Left ventricle myocardium inferior (tissue), 1 donor: ENCODE data around the gene PRKCE. TPM values are rescaled to one million over a fixed set of nuclear protein-coding genes. Genes with fewer than 3 reads are reported as not detected.

Experiments
- DNase-seq: peaks from one replicate; pipeline ENCODE4 v3.0.0-alpha.2; 2020
- H3K27ac ChIP-seq: fragments of 200-600 bp; replicated peaks from 2 replicates; pipeline ENCODE4 v1.8.0; 2021
- H3K27me3 ChIP-seq: fragments of 200-600 bp; 2 replicates; pipeline ENCODE4 v1.8.0; 2021; ENCODE audit warnings: low read depth
- H3K36me3 ChIP-seq: fragments of 200-600 bp; 2 replicates; pipeline ENCODE4 v1.8.0; 2021
- H3K4me1 ChIP-seq: fragments of 200-600 bp; 2 replicates; pipeline ENCODE4 v1.8.0; 2021
- H3K4me3 ChIP-seq: fragments of 200-600 bp; 2 replicates; pipeline ENCODE4 v1.8.0; 2021; ENCODE audit warnings: mild to moderate bottlenecking, moderate library complexity
- H3K9me3 ChIP-seq: fragments of 200-600 bp; replicated peaks from 2 replicates; pipeline ENCODE4 v1.8.0; 2021
- intact Hi-C: fragments of 100-400 bp; cut with micrococcal nuclease; formaldehyde crosslinking; loops from one replicate; pipeline ENCODE4 v1.11.0; 2022
- total RNA-seq: library from RNA; stranded (reverse); fragmentation: NEBNext Ultra II Directional; extraction: Animal tissue kit (Norgen Biotek cat#: 25700); gene quantifications from one replicate; pipeline ENCODE4 v1.2.1, GENCODE V29; 2021
- TF ChIP-seq, protein P1 (sequence below): fragments of 200-600 bp; IDR thresholded peaks from 2 replicates; pipeline ENCODE4 v1.8.0; 2021; ENCODE audit warnings: antibody characterized with exemption, mild to moderate bottlenecking, borderline replicate concordance
- donor health status: DM: no; HTN: yes; CAD: no; lungs with severe emphysema.

Gene PRKCE
- total RNA-seq, 1 donor from 2014 or later: 14.7 TPM

DNA sequence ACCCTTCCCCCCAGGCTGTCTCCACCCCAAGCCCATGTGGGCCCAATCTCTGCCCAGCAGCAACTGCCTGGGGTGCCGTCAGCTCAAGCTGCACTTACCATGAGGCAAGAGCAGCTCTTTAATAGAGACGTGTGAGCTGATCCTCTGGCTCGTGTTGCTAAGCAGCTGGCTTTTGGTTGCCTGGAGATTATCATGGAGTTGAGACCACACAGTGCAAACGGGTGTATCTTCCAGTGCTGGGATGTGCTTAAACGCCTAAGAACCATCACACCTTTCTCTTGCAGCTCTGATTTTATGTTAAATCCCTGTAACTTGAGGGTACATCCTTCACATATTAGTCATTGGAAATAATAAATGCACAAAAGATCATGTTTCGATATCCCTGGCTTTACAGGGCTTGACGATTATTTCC lies 271.1 kb downstream of the PRKCE start:
- H3K4me3 ChIP-seq: no peak overlapping the region
- H3K36me3 ChIP-seq: no peaks in the 10 kb centered on the region
- no peaks in the 10 kb centered on the region for H3K27me3 ChIP-seq
- intact Hi-C loops: no loop called here
- H3K27ac ChIP-seq: peak overlapping the region; percentile 80
- peaks cover 69% of the 10 kb centered on the region for H3K4me1 ChIP-seq
- DNase-seq: peak; percentile 72
- TF ChIP-seq, protein P1, sequence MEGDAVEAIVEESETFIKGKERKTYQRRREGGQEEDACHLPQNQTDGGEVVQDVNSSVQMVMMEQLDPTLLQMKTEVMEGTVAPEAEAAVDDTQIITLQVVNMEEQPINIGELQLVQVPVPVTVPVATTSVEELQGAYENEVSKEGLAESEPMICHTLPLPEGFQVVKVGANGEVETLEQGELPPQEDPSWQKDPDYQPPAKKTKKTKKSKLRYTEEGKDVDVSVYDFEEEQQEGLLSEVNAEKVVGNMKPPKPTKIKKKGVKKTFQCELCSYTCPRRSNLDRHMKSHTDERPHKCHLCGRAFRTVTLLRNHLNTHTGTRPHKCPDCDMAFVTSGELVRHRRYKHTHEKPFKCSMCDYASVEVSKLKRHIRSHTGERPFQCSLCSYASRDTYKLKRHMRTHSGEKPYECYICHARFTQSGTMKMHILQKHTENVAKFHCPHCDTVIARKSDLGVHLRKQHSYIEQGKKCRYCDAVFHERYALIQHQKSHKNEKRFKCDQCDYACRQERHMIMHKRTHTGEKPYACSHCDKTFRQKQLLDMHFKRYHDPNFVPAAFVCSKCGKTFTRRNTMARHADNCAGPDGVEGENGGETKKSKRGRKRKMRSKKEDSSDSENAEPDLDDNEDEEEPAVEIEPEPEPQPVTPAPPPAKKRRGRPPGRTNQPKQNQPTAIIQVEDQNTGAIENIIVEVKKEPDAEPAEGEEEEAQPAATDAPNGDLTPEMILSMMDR: no peak
- no peaks in the 10 kb centered on the region for H3K9me3 ChIP-seq

DNA sequence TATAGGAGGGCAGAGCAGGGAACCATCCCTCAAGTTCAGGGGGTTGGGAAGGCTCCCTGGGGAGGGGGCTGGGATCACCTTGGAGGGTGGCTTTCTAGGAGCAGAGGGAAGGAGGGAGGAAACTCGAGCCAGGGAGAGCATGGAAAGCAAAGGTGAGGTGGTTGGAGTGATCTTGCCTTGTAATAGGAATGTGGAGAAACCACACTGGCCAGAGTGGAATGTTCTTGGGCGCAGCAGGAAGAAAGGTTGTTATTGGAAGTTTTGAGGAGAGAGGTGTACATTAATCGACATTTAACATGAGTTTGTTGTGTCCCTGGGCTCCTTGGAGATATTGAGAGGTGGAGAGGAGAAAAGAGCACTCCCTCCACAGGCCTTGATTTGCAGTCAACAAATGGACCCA lies 272.2 kb downstream of the PRKCE start:
- Histone ChIP-seq H3K9me3 (no peaks in the 10 kb centered on the region), H3K36me3 (no peaks in the 10 kb centered on the region), H3K4me1 (peaks cover 76% of the 10 kb centered on the region), H3K27ac (peak overlapping the region; percentile 80), H3K4me3 (no peak overlapping the region), H3K27me3 (no peaks in the 10 kb centered on the region)
- TF ChIP-seq, protein P1: no peak
- intact Hi-C loops: no loop called here
- no peak for DNase-seq

DNA sequence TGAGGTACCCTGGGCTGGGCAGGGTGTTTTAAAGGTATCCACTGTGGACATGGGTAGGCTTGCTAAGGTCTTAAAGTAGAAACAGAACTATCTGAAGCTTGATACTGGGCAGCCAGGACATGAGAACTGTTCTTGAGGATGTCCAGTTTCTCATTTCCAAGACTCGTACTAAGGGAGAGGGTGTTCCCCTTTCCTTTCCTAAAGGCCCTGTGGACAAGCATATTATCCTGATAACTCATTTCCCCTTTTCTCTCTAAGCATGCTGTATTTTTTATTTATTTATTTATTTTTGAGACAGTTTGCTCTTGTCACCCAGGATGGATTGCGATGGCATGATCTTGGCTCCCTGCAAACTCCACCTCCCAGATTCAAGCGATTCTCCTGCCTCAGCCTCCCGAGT lies 273.6 kb downstream of the PRKCE start:
- no peak for DNase-seq
- H3K36me3 ChIP-seq: no peaks in the 10 kb centered on the region
- H3K27me3 ChIP-seq: no peaks in the 10 kb centered on the region
- no peaks in the 10 kb centered on the region for H3K9me3 ChIP-seq
- H3K4me1 ChIP-seq: peaks cover 76% of the 10 kb centered on the region
- peak overlapping the region; percentile 57 for H3K27ac ChIP-seq
- no peak overlapping the region for H3K4me3 ChIP-seq
- TF ChIP-seq, protein P1: no peak
- intact Hi-C loops: no loop called here

DNA sequence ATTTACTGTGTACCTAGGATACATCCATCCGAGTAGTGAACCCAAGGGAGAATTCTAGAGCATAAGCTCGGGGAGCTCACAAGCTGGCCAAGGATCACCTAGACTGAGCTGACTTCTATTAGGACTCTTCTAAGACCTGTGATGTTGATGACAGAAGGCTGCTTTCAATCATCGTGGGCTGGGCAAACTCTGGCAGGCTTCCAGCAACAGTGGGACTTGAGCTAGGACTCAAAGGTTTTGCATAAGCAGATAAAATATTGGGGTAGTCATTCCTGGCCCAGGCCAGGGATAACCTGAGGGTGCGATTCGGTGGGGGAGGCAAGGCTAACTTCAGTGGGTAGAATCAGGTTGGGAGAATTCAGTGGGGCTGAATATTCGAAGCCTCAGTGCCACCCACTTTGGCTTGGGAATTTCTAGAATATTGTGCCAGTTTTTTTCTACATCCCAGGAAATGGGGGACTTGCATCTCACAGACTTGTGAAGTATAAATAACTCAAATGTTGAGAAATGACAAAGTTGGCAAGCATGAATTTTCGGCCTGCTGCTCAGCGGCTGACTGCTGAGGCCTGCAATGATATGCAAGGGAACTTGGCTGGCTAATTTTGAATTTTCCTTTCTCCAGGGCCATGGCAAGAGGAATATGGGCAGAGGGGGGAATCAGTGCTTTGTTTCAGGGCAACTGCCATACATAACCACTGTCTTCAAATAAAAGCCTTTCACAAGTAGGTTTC lies 274.3 kb downstream of the PRKCE start:
- Histone ChIP-seq H3K4me3 (no peak overlapping the region), H3K27me3 (no peaks in the 10 kb centered on the region), H3K9me3 (no peaks in the 10 kb centered on the region), H3K4me1 (peaks cover 84% of the 10 kb centered on the region), H3K27ac (peak overlapping the region; percentile 57), H3K36me3 (no peaks in the 10 kb centered on the region)
- intact Hi-C loops: no loop called here
- peak; percentile 37 for DNase-seq
- TF ChIP-seq, protein P1: no peak

DNA sequence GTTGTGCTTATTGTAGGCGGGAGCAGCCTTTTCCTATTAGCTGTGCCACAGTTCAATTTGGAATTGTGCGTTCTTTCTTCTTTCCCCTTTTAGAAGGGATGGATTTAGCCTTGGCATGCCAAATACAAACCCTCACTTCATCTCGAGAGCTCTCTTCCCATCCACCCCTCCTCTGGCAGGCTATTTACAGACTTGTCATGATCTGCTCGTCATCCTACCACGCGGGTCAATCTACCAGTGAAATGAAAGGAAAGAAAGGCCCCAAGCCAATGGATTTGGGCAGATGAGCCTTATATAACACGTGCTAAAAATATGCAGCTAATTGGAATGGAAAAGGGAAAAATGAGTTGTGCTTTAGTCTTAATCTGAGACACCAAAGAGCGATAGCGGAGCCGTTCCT lies 277.5 kb downstream of the PRKCE start:
- Histone ChIP-seq H3K4me1 (peaks cover 72% of the 10 kb centered on the region), H3K9me3 (no peaks in the 10 kb centered on the region), H3K4me3 (peak overlapping the region; percentile 33), H3K27me3 (no peaks in the 10 kb centered on the region), H3K27ac (peak overlapping the region; percentile 88), H3K36me3 (no peaks in the 10 kb centered on the region)
- TF ChIP-seq, protein P1: no peak
- intact Hi-C loops: no loop called here
- DNase-seq: peak; percentile 25
